HepG2 (cell line): ENCODE measurements around the gene ACVR2A. TPM values are rescaled to one million over a fixed set of nuclear protein-coding genes. Genes with fewer than 3 reads are reported as not detected.

ENCODE experiments used
- BRD4 ChIP-seq: sonication (generic); formaldehyde crosslinking; IDR thresholded peaks from 2 replicates; pipeline ENCODE4 v1.4.0; 2020; ENCODE audit warnings: missing genetic modification reagents
- CENPT ChIP-seq: sonication (generic); formaldehyde crosslinking; IDR thresholded peaks from 2 replicates; pipeline ENCODE4 v1.8.0; 2022; ENCODE audit warnings: low read depth, mild to moderate bottlenecking, moderate library complexity, missing genetic modification reagents
- ESRRA ChIP-seq: sonication (generic); formaldehyde crosslinking; IDR thresholded peaks from 2 replicates; pipeline ENCODE4 v1.5.1; 2020; ENCODE audit warnings: mild to moderate bottlenecking, low read depth, missing genetic modification reagents
- IKZF1 ChIP-seq: fragments of 450-650 bp; IDR thresholded peaks from 2 replicates; pipeline ENCODE4 v1.7.1; 2016
- KLF13 ChIP-seq: sonication (generic); formaldehyde crosslinking; IDR thresholded peaks from 2 replicates; pipeline ENCODE4 v1.4.0; 2020; ENCODE audit warnings: mild to moderate bottlenecking, missing genetic modification reagents
- MIER3 ChIP-seq: IDR thresholded peaks from 2 replicates; pipeline ENCODE4 v1.6.1; 2016; ENCODE audit warnings: missing compliant biosample characterization, borderline replicate concordance
- MNT ChIP-seq: fragments of 450-650 bp; IDR thresholded peaks from 2 replicates; pipeline ENCODE4 v1.6.1; 2016
- MTA1 ChIP-seq: sonication (generic); formaldehyde crosslinking; IDR thresholded peaks from 2 replicates; pipeline ENCODE4 v1.4.0; 2020; ENCODE audit warnings: missing genetic modification reagents, mild to moderate bottlenecking, borderline replicate concordance
- NBN ChIP-seq: fragments of 450-650 bp; conservative IDR thresholded peaks from 2 replicates; pipeline ENCODE4 v1.6.1; 2017
- SMARCC2 ChIP-seq: fragments of 450-650 bp; IDR thresholded peaks from 2 replicates; pipeline ENCODE4 v1.6.1; 2017; ENCODE audit warnings: antibody characterized with exemption, mild to moderate bottlenecking
- SRSF4 ChIP-seq: fragments of 200-400 bp; formaldehyde crosslinking; IDR thresholded peaks from one replicate; pipeline ENCODE4 v1.6.1; 2018; ENCODE audit warnings: mild to moderate bottlenecking, low read depth, low read length, moderate library complexity; ENCODE audit not compliant: poor library complexity, severe bottlenecking
- THAP8 ChIP-seq: sonication (generic); formaldehyde crosslinking; IDR thresholded peaks from 2 replicates; pipeline ENCODE4 v1.5.1; 2020; ENCODE audit warnings: missing genetic modification reagents, mild to moderate bottlenecking, borderline replicate concordance
- TOE1 ChIP-seq: sonication (generic); formaldehyde crosslinking; IDR thresholded peaks from 2 replicates; pipeline ENCODE4 v1.4.0; 2020; ENCODE audit warnings: mild to moderate bottlenecking, missing genetic modification reagents
- U2AF1 ChIP-seq: fragments of 200-400 bp; formaldehyde crosslinking; optimal IDR thresholded peaks from 2 replicates; pipeline ENCODE3; 2017; ENCODE audit warnings: mild to moderate bottlenecking, low read depth, low read length
- ZBTB2 ChIP-seq: sonication (generic); formaldehyde crosslinking; IDR thresholded peaks from 2 replicates; pipeline ENCODE4 v1.8.0; 2022; ENCODE audit warnings: low read depth, missing genetic modification reagents
- ZBTB38 ChIP-seq: sonication (generic); formaldehyde crosslinking; IDR thresholded peaks from 2 replicates; pipeline ENCODE4 v1.5.1; 2020; ENCODE audit warnings: mild to moderate bottlenecking, missing genetic modification reagents
- ZNF224 ChIP-seq: sonication (generic); formaldehyde crosslinking; IDR thresholded peaks from 2 replicates; pipeline ENCODE4 v1.5.0; 2020; ENCODE audit warnings: mild to moderate bottlenecking, missing genetic modification reagents
- ZSCAN20 ChIP-seq: sonication (generic); formaldehyde crosslinking; IDR thresholded peaks from 2 replicates; pipeline ENCODE4 v1.4.0; 2020; ENCODE audit warnings: missing genetic modification reagents, mild to moderate bottlenecking, borderline replicate concordance
- polyA plus RNA-seq, 8 experiments: library from polyadenylated mRNA; depleted of rRNA in 3 of 8; stranded (reverse) in 7 of 8; unstranded in 1 of 8; fragments of >200 nt; fragmentation: Illumina TruSeq in 4 of 8; extraction: Trizol in 4 of 8; gene quantifications; 2 replicates each; pipeline versions ENCODE4 v1.2.1 to v1.2.3, GENCODE V29; 2011 to 2016; ENCODE audit warnings: low read depth in 4 of 8, missing spikeins in 1 of 8, mixed read lengths in 1 of 8; ENCODE audit not compliant: insufficient read depth in 1 of 8
- total RNA-seq, 5 experiments: library from RNA; depleted of rRNA; stranded (reverse); fragments of >200 nt; fragmentation: Illumina TruSeq; extraction: Trizol; gene quantifications; 2 replicates each; pipeline ENCODE4 v1.2.3, GENCODE V29; 2016; ENCODE audit warnings: low read depth in 1 of 5
- TF ChIP-seq, protein P1 (sequence below): sonication (generic); formaldehyde crosslinking; IDR thresholded peaks from 2 replicates; pipeline ENCODE4 v1.8.0; 2022; ENCODE audit warnings: missing genetic modification reagents, mild to moderate bottlenecking, moderate library complexity, borderline replicate concordance
- TF ChIP-seq, protein P2 (sequence below): sonication (generic); formaldehyde crosslinking; IDR thresholded peaks from 2 replicates; pipeline ENCODE4 v1.8.0; 2022; ENCODE audit warnings: missing genetic modification reagents, low read depth, mild to moderate bottlenecking, borderline replicate concordance
- TF ChIP-seq, protein P3 (sequence below): sonication (generic); formaldehyde crosslinking; conservative IDR thresholded peaks from 2 replicates; pipeline ENCODE4 v1.5.0; 2020; ENCODE audit warnings: missing genetic modification reagents

Gene ACVR2A
- total and polyA plus RNA-seq, 2 of the 13 experiments (the other 11 are each of a cell fraction or from before 2014, with no cell fraction given): 8.3 to 18.0 TPM

DNA sequence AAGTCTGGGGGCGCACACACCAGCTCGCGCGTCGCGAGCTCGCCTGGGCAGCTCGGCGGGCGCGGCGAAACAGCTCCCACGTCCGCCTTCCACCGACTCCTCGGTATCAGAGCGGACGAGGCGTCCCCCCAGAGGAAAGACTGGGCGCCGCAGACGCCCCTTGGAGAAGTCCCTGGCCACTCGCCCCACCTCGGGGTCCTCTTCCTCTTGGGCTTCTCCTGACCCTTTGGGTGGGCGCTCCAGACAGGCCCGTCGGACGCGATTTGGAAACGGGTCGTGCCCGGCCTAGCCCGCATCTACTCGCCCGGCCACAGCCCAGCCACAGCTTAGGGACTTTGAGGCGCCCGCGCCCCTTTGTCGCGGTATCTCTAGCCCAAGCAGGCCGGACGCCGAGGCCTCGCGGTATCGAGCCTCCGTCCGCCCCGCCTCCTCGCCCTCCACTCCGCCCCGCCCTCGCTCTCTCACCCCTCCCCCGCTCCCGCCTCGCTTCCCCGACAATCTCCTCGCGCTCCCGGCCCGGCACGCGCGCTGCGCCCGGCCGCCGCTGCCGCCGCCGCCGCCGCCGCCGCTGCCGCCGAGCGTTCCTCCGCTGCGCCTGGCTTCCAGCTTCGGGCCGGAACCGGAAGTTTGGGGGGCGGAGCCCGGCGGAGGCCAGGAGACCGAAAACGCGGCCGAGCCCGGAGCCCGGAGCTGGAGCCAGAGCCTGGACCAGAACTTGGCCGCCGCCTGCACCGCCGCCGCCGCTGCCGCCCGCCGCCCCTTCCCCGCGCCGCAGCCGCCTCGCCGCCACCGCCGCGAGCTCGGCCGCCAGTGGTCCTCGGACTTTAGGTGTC is 749 bp upstream of the ACVR2A start (continued):
- peak; percentile 98 for TF ChIP-seq ZBTB2 (CRISPR knock-in tag)
- no peak for TF ChIP-seq ZNF224 (CRISPR knock-in tag)
- peak; percentile 92 for TF ChIP-seq BRD4 (CRISPR knock-in tag)
- TF ChIP-seq TOE1 (CRISPR knock-in tag): no peak
- TF ChIP-seq U2AF1: peak; percentile 22
- TF ChIP-seq SMARCC2: no peak
- peak; percentile 75; the same call in 1 of the 2 replicates for TF ChIP-seq KLF13 (CRISPR knock-in tag)
- TF ChIP-seq THAP8 (CRISPR knock-in tag): 0 out of 2 replicates have a peak, but pooled peaks have one; percentile 53
- peak; percentile 54; the same call in 1 of the 2 replicates for TF ChIP-seq CENPT (CRISPR knock-in tag)
- no peak for TF ChIP-seq MNT
- TF ChIP-seq, protein P1, sequence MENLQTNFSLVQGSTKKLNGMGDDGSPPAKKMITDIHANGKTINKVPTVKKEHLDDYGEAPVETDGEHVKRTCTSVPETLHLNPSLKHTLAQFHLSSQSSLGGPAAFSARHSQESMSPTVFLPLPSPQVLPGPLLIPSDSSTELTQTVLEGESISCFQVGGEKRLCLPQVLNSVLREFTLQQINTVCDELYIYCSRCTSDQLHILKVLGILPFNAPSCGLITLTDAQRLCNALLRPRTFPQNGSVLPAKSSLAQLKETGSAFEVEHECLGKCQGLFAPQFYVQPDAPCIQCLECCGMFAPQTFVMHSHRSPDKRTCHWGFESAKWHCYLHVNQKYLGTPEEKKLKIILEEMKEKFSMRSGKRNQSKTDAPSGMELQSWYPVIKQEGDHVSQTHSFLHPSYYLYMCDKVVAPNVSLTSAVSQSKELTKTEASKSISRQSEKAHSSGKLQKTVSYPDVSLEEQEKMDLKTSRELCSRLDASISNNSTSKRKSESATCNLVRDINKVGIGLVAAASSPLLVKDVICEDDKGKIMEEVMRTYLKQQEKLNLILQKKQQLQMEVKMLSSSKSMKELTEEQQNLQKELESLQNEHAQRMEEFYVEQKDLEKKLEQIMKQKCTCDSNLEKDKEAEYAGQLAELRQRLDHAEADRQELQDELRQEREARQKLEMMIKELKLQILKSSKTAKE (CRISPR knock-in tag): no peak
- TF ChIP-seq, protein P2, sequence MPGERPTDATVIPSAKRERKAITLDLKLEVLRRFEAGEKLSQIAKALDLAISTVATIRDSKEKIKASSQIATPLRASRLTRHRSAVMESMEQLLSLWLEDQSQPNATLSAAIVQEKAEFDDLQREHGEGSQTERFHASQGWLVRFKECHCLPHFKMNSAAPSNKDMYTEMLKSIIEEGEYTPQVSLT: no peak
- TF ChIP-seq NBN: no peak
- TF ChIP-seq ZSCAN20 (CRISPR knock-in tag): peak; percentile 79; the same call in 1 of the 2 replicates
- TF ChIP-seq, protein P3, sequence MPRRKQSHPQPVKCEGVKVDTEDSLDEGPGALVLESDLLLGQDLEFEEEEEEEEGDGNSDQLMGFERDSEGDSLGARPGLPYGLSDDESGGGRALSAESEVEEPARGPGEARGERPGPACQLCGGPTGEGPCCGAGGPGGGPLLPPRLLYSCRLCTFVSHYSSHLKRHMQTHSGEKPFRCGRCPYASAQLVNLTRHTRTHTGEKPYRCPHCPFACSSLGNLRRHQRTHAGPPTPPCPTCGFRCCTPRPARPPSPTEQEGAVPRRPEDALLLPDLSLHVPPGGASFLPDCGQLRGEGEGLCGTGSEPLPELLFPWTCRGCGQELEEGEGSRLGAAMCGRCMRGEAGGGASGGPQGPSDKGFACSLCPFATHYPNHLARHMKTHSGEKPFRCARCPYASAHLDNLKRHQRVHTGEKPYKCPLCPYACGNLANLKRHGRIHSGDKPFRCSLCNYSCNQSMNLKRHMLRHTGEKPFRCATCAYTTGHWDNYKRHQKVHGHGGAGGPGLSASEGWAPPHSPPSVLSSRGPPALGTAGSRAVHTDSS: no peak
- TF ChIP-seq ZBTB38 (CRISPR knock-in tag): peak; percentile 80; the same call in 1 of the 2 replicates
- TF ChIP-seq MIER3 (CRISPR knock-in tag): peak; percentile 18; the same call in 1 of the 2 replicates
- TF ChIP-seq ESRRA (CRISPR knock-in tag): no peak; the same call in 1 of the 2 replicates
- TF ChIP-seq IKZF1: no peak
- no peak for TF ChIP-seq SRSF4
- TF ChIP-seq MTA1 (CRISPR knock-in tag): peak; percentile 76; the same call in 1 of the 2 replicates
